ENCODE measurements around the gene USP34.

- no peak for TF ChIP-seq POLR2A (IDR thresholded peaks at IDR 0.05)
- TF ChIP-seq, protein P1, sequence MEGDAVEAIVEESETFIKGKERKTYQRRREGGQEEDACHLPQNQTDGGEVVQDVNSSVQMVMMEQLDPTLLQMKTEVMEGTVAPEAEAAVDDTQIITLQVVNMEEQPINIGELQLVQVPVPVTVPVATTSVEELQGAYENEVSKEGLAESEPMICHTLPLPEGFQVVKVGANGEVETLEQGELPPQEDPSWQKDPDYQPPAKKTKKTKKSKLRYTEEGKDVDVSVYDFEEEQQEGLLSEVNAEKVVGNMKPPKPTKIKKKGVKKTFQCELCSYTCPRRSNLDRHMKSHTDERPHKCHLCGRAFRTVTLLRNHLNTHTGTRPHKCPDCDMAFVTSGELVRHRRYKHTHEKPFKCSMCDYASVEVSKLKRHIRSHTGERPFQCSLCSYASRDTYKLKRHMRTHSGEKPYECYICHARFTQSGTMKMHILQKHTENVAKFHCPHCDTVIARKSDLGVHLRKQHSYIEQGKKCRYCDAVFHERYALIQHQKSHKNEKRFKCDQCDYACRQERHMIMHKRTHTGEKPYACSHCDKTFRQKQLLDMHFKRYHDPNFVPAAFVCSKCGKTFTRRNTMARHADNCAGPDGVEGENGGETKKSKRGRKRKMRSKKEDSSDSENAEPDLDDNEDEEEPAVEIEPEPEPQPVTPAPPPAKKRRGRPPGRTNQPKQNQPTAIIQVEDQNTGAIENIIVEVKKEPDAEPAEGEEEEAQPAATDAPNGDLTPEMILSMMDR (IDR thresholded peaks at IDR 0.05) = no peak
These were observed 297.8 kb downstream of the USP34 start for GRCh38 chr2:61173116-61173515.
